ENCODE results near the gene C5.

Gene C5

DNA sequence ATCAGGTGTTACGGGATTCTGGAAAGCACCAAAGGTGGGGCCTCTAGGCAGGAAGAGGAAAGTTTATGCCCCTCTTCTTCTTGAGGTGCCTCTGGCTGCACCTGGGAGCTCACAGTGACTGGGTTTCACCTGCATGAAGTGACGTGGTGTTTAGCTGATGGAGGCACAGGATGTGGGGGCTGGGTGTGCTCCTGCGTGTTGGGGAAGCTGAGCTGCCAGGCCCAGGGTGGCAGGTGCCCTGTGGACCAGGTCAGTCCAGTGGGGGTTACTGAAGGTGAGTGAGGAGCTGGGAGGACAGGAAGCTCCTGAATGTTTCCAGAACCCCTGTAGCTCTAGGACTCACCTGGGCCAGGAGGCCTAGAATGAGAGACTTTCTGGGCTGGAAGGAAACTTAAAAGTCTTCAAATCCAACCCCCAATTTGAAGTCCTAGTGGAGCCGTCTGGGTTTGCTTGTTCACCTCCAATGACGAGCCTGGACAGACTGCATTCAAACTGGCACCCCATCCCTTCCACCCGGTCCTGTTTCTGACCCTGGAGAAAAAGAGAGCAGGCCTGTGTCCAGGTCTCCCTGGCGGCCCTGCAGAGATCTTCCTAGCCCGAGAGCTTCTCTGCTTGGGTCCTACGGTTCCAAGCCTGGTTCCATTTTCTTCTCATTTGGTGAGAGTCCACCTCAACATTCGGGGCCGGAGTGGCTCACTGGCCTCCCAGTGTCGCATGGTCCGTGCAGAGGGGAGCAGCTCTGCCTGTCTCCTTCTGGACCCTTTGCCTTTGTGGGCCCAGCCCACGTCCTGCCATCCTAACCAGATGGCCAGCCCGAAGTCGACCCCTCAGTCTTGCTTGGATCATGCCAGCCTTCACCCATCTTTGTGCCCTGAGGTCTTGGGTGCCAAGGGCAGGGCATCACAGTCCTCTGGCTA lies 145.8 kb downstream of the C5 start:
- DNase-seq = no peak

DNA sequence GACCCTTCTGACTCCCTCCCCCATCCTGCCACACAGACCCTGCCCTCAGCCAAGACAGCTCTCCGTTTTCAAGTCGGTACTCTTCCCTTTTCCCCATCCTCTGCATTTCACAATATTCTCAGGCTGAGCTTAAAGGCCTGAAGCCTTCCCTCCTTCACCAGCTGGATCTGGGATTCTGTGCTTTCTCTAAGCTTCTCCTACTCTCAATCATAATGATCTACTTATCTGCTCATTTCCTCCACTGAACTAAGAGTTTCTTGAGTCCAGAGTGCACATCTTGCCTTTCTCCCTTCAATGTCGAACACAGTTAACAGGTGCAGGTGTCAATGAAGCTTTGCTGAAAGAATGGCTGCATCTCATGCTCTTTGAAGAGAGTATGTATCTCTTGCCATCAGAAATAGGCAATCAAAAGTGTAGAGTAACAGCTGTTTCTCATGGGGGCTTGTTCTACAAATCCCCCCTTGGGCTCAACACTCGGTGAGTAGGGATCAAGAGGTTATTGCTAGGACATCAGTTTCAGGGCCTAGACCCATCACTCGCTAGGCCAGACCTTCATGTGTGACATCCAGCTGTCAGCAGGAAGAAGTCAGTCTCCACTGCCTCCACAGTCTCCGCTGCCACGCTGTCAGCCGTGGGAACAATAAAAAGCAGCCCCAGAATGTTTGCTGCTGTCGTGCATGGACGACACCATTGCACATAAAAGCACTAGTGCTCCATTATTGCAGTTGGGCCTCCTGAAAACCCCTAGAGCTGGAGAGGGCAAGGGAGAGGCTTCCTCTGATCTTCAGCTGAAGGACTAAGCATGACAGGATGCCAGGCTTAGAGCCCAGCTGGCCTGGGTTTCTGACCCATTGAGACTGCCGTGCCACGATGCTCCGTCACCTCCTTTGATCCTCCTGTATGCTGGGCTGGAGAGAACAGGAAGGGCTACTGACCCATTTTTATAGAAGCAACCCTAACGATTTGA lies 147.2 kb downstream of the C5 start:
- no peak for DNase-seq
